Activated CD4-positive, alpha-beta T cell treated with anti-CD3 and anti-CD28 coated beads, Interleukin-2, amount 50 U/mL, for 48 hours (primary cell): ENCODE measurements around the gene PTPRA.
"Not testable (repeated sequence)": the region's sequence is repeated elsewhere in the genome, so short reads cannot be mapped to it uniquely, and the experiment has no call there.

Experiments
- DNase-seq, 2 experiments: peaks; one replicate each; pipeline ENCODE4 v3.0.0-alpha.2; 2020

The PTPRA gene, protein sequence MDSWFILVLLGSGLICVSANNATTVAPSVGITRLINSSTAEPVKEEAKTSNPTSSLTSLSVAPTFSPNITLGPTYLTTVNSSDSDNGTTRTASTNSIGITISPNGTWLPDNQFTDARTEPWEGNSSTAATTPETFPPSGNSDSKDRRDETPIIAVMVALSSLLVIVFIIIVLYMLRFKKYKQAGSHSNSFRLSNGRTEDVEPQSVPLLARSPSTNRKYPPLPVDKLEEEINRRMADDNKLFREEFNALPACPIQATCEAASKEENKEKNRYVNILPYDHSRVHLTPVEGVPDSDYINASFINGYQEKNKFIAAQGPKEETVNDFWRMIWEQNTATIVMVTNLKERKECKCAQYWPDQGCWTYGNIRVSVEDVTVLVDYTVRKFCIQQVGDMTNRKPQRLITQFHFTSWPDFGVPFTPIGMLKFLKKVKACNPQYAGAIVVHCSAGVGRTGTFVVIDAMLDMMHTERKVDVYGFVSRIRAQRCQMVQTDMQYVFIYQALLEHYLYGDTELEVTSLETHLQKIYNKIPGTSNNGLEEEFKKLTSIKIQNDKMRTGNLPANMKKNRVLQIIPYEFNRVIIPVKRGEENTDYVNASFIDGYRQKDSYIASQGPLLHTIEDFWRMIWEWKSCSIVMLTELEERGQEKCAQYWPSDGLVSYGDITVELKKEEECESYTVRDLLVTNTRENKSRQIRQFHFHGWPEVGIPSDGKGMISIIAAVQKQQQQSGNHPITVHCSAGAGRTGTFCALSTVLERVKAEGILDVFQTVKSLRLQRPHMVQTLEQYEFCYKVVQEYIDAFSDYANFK

GRCh38 chr20:2873010-2873746 is at the start of gene PTPRA:
TSS of gene PTPRA (plus strand) at chr20:2873481. CDS start at chr20:2964278, 90,797 bp downstream.
- peak; percentile 90 to 93 for DNase-seq

- DNase-seq: no peak
Observed at GRCh38 chr20:2825761-2826160, 47.5 kb upstream of the PTPRA start.

- DNase-seq: no peak
Observed at GRCh38 chr20:2826655-2827054, 46.6 kb upstream of the PTPRA start.

- no peak for DNase-seq
Observed at GRCh38 chr20:2829376-2829775, 43.9 kb upstream of the PTPRA start.

DNA sequence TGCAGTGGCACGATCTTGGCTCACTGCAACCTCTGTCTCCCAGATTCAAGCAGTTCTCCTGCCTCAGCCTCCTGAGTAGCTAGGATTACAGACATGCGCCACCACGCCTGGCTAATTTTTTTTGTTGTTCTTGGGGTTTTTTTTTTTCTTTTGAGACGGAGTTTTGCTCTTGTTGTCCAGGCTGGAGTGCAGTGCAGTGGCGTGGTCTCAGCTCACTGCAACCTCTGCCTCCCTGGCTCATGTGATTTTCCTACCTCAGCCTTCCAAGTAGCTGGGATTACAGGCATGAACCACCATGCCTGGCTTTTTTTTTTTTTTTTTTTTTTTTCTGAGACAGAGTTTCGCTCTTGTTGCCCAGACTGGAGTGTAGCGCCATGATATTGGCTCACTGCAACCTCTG is 42.1 kb upstream of the PTPRA start:
- DNase-seq: not testable (repeated sequence)

DNA sequence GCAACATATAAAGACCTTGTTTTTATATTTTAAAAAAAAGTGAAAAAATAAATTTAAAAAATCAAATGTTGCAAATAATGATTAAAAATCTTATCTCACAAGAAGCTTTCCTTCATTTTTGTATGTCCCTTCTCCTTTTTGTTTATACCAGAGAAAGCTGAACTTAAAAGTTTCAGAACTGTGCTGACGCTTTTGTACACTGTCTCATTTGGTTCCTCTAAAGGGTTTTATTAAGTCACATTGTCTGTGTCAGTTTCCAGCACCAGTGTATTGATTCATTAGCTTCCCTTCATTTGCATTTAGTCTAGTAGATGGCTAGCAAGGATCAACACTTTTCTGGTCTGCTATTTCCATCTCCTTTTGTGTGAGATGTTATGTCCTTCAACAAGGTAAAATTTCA is 39.5 kb upstream of the PTPRA start:
- no peak for DNase-seq

DNA sequence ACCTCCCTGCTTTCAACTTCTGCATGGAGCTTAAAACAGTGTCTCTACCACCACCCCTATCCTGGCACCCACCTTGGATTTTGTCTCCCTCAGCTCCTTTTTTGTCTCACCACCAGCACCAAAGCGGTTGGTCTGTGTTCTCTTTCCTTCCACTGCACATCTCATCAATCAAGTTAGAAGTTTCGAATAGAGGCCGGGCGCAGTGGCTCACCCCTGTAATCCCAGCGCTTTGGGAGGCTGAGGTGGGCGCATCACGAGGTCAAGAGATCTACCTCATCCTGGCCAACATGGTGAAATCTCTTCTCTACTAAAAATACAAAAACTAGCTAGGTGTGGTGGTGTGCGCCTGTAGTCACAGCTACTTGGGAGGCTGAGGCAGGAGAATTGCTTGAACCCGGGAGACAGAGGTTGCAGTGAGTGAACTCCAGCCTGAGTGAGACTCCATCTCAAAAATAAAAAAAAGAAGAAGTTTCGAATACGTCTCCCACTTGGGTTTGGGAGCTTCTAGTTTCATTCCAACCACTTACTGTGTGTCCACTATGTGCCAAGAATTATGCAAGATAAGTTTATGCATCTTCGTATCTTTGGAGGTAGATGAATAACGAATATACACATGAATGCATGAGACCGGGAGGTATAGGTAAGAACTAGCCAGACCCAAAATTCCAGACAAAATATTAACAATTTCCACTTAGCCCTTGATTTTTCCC is 38.7 kb upstream of the PTPRA start:
- no peak for DNase-seq

DNA sequence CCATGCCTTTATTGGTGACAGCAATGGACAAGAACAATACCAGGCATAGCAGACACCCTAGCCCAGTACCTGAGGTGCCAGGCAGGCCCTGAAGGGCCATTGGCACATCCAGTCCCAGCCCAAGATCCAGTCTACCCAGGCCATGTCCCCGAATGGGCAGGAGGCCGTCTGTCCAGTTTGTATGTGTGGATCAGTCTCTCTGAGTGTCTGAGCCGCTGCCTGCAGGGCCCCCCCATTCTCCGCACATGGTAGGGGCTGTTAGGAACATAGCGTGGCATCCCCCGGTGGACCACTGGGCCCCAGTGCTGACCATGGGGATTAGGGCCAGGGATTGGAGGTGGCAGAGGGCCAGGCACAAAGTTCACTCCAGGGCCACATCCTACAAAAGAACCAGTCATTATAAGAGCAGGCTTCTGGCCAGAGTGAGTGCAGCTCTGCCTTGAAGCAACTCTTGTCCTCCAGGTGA is 37.9 kb upstream of the PTPRA start:
- DNase-seq: no peak

GRCh38 chr20:2836035-2836434 is 37.2 kb upstream of the PTPRA start:
- no peak for DNase-seq

GRCh38 chr20:2837221-2837960 is 35.9 kb upstream of the PTPRA start:
- no peak for DNase-seq

DNA sequence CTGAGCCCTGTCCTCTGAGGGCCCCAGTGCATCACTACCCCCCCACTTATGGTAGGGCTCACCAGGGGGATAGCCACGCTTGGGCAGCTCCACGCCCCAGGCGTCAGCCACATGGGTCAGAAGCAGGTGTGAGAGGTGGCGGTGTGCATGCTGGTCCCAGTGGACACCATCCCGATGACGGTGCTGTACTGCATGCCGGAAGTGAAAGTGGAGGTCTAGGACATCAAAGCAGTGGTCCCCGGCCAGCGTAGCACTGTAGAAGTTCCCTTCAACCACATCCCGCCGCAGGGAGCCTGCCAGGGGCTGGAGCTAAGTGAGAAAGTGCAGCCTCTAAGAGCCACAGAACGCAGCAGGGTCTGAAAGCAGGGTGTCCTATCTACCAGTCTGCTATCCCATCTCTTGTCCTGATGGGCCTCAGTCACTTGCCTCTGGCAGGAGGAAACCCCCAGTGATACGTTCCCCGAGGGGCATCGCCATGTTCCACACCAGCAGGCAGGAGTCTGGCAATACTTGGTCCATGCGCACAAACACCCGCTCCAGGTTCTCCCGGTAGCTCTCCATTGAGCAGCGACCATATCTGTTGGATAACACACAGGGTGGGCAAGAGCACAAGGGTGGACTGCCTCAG is 35.0 kb upstream of the PTPRA start:
- no peak for DNase-seq

- no peak for DNase-seq
Observed at GRCh38 chr20:2838847-2839671, 34.2 kb upstream of the PTPRA start.

- no peak for DNase-seq
Observed at GRCh38 chr20:2839732-2840137, 33.5 kb upstream of the PTPRA start.

- DNase-seq: peak; percentile 88 to 90
Observed at GRCh38 chr20:2840138-2840966, 32.9 kb upstream of the PTPRA start, which contains the start of the genes PCED1A and VPS16. TSS of gene PCED1A (minus strand) at chr20:2840655. CDS start at chr20:2839912, 743 bp downstream. TSS of gene VPS16 (plus strand) at chr20:2840745. CDS start at chr20:2840775, 30 bp downstream.

- peak; percentile 56 to 63 for DNase-seq
Observed at GRCh38 chr20:2840967-2841531, 32.2 kb upstream of the PTPRA start.

DNA sequence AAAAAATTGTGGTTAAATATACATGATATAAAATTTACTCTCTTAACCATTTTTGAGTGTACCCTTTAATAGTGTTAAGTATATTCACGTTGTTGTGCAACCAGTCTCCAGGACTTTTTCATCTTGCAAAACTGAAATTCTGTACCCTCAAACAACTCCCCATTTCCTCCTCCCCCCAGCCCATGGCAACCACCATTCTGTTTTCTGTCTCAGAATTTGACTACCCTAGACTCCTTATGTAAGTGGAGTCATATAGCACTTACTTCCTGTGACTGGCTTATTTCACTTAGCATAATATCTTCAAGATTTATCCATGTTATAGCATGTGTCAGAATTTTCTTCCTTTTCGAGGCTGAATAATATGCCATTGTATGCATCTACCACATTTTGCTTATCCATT is 27.7 kb upstream of the PTPRA start:
- no peak for DNase-seq

DNA sequence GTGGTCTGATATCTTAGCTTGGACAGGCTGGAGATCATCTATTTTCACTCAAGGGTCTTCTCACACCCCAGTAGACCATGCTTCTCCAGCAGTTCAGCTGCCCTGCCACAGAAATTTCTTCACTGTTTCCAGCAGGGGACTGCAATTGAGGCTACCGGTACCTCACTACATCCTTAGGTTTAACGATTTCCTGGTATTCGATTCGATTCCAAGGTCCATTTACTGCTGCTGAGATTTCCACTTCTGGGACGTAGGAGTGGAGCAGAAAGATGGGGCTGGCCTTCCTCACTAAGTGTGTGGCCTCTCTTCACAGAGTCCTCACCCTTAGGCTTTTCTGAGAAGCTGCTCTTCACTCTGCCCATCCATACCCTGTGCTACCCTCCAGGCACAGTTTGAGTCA is 26.6 kb upstream of the PTPRA start:
- DNase-seq: no peak

GRCh38 chr20:2847802-2848201 is 25.5 kb upstream of the PTPRA start:
- DNase-seq: no peak

- no peak for DNase-seq
Observed at GRCh38 chr20:2849529-2849928, 23.8 kb upstream of the PTPRA start.
